Gastrocnemius medialis (tissue), 4 donors: ENCODE data around the gene DUS4L. TPM values are rescaled to one million over a fixed set of nuclear protein-coding genes. Genes with fewer than 3 reads are reported as not detected.
A peak's percentile ranks its signal among the peaks of the same experiment; 100 is the strongest.

Source experiments
- ATAC-seq, 2 donors: fragments of 150-250 bp; one replicate each; pipeline ENCODE4 v1.9.1; 2016
- DNase-seq, 2 donors: peaks; one replicate each; pipeline ENCODE4 v3.0.0-alpha.2; 2019
- H3K27ac ChIP-seq, 4 donors: fragments of 200-600 bp; sonication (generic); 1 replicate in 1 of 4; 2 replicates in 3 of 4; pipeline ENCODE4 v1.5.1; 2016 to 2018; ENCODE audit warnings: mild to moderate bottlenecking in 2 of 4, moderate library complexity in 1 of 4
- H3K27me3 ChIP-seq, 3 donors: fragments of 200-600 bp; sonication (generic) in 2 of 3; 1 replicate in 1 of 3; 2 replicates in 2 of 3; pipeline versions ENCODE4 v1.5.1 to v1.6.0; 2016 to 2019; ENCODE audit warnings: mild to moderate bottlenecking in 1 of 3, moderate library complexity in 1 of 3
- H3K36me3 ChIP-seq, 2 donors: fragments of 200-600 bp; sonication (generic) in 1 of 2; one replicate each; pipeline ENCODE4 v1.5.1; 2017 to 2018
- H3K4me1 ChIP-seq, 2 donors: fragments of 200-600 bp; sonication (generic) in 1 of 2; one replicate each; pipeline ENCODE4 v1.5.1; 2016 to 2017; ENCODE audit warnings: mild to moderate bottlenecking in 2 of 2
- H3K4me3 ChIP-seq, 4 donors: fragments of 200-600 bp; sonication (generic) in 3 of 4; 1 replicate in 1 of 4; 2 replicates in 3 of 4; pipeline ENCODE4 v1.5.1; 2016 to 2019; ENCODE audit warnings: mild to moderate bottlenecking in 2 of 4
- H3K9me3 ChIP-seq, 3 donors: fragments of 200-600 bp; sonication (generic) in 2 of 3; 1 replicate in 1 of 3; 2 replicates in 2 of 3; pipeline ENCODE4 v1.5.1; 2016 to 2019
- CTCF ChIP-seq, 5 experiments: fragments of 450-650 bp in 3 of 5; fragments of 200-600 bp in 2 of 5; sonication (generic) in 2 of 5; IDR thresholded peaks in 4 of 5; conservative IDR thresholded peaks in 1 of 5; 1 replicate in 4 of 5; 2 replicates in 1 of 5; pipeline ENCODE4 v1.5.1; 2016 to 2019; ENCODE audit warnings: antibody characterized with exemption in 5 of 5, mild to moderate bottlenecking in 3 of 5, moderate library complexity in 3 of 5
- POLR2A ChIP-seq, 2 donors: fragments of 450-650 bp; IDR thresholded peaks; one replicate each; pipeline ENCODE4 v1.6.1; 2017; ENCODE audit warnings: antibody characterized with exemption in 2 of 2, mild to moderate bottlenecking in 2 of 2, moderate library complexity in 2 of 2
- in situ Hi-C, 4 donors: fragments of 200-750 bp; cut with MboI; loops; one replicate each; pipeline versions ENCODE4 v1.15.0 to v1.8.0; 2017; ENCODE audit warnings: low sequenced_read_pairs in 4 of 4
- intact Hi-C: fragments of 100-400 bp; cut with DNase I; formaldehyde crosslinking; loops from one replicate; pipeline ENCODE4 v1.15.1; 2023; ENCODE audit warnings: low total_unique reads
- total RNA-seq, 4 donors: library from RNA; depleted of rRNA; stranded (reverse); fragments of >200 nt; gene quantifications; one replicate each; pipeline versions ENCODE4 v1.1.0 to v1.2.3, GENCODE V29; 2016

The DUS4L gene
- total RNA-seq, 4 donors from 2014 or later = 3.1 to 5.8 (median 3.6) TPM

GRCh38 chr7:107613439-107613838 lies 49.7 kb downstream of the DUS4L start:
- Histone ChIP-seq H3K27me3 (no peaks in the 10 kb centered on the region), H3K36me3 (peaks cover 0 to 37% of the 10 kb centered on the region in 2 donors), H3K9me3 (no peaks in the 10 kb centered on the region), H3K4me3 (no peak overlapping the region), H3K4me1 (peaks cover 15 to 27% of the 10 kb centered on the region in 2 donors), H3K27ac (no peak overlapping the region)
- DNase-seq = no peak
- in situ Hi-C loops (no loop called here), intact Hi-C loops (loop anchor here (5.0 kb wide), 1 partner anchor 51 kb away; the partner anchor contains the start of genes COG5 and DUS4L)
- no peak for ATAC-seq
- TF ChIP-seq CTCF (IDR thresholded peaks at IDR 0.05 in 4 of 5, conservative IDR thresholded peaks at IDR 0.05 in 1 of 5) (no peak), POLR2A (IDR thresholded peaks at IDR 0.05) (no peak)

- Histone ChIP-seq H3K27me3 (no peaks in the 10 kb centered on the region), H3K4me3 (no peak overlapping the region), H3K27ac (peak overlapping the region in 1 of 4 donors; percentile 17), H3K4me1 (peaks cover 15 to 27% of the 10 kb centered on the region in 2 donors), H3K36me3 (peaks cover 0 to 37% of the 10 kb centered on the region in 2 donors), H3K9me3 (no peaks in the 10 kb centered on the region)
- in situ Hi-C loops (no loop called here), intact Hi-C loops (loop anchor here (5.0 kb wide), 1 partner anchor 52 kb away; the partner anchor contains the start of genes COG5 and DUS4L)
- ATAC-seq (no peak), DNase-seq (no peak)
- TF ChIP-seq CTCF (IDR thresholded peaks at IDR 0.05 in 4 of 5, conservative IDR thresholded peaks at IDR 0.05 in 1 of 5) (no peak), POLR2A (IDR thresholded peaks at IDR 0.05) (no peak)
Observed at GRCh38 chr7:107613948-107614347, 50.2 kb downstream of the DUS4L start.

GRCh38 chr7:107614425-107614824 lies 50.7 kb downstream of the DUS4L start:
- intact Hi-C loops = loop anchor here (5.0 kb wide), 1 partner anchor 52 kb away; the partner anchor contains the start of genes COG5 and DUS4L
- no peak overlapping the region for H3K27ac ChIP-seq
- ATAC-seq = peak in 1 of 2 donors; percentile 40
- H3K4me1 ChIP-seq = peaks cover 15 to 27% of the 10 kb centered on the region in 2 donors
- in situ Hi-C loops = no loop called here
- TF ChIP-seq POLR2A (IDR thresholded peaks at IDR 0.05) (no peak), CTCF (IDR thresholded peaks at IDR 0.05 in 4 of 5, conservative IDR thresholded peaks at IDR 0.05 in 1 of 5) (no peak)
- no peak overlapping the region for H3K4me3 ChIP-seq
- no peaks in the 10 kb centered on the region for H3K27me3 ChIP-seq
- H3K36me3 ChIP-seq = peaks cover 0 to 37% of the 10 kb centered on the region in 2 donors
- DNase-seq = no peak
- H3K9me3 ChIP-seq = no peaks in the 10 kb centered on the region

GRCh38 chr7:107615910-107616680 lies 52.3 kb downstream of the DUS4L start:
- no peak for TF ChIP-seq POLR2A (IDR thresholded peaks at IDR 0.05)
- H3K27me3 ChIP-seq = no peaks in the 10 kb centered on the region
- no peak overlapping the region for H3K4me3 ChIP-seq
- peaks cover 0 to 13% of the 10 kb centered on the region in 2 donors for H3K4me1 ChIP-seq
- in situ Hi-C loops = no loop called here
- intact Hi-C loops = no loop called here
- no peaks in the 10 kb centered on the region for H3K9me3 ChIP-seq
- H3K27ac ChIP-seq = no peak overlapping the region
- no peak for DNase-seq
- no peak for ATAC-seq
- peaks cover 0 to 44% of the 10 kb centered on the region in 2 donors for H3K36me3 ChIP-seq

- H3K9me3 ChIP-seq = no peaks in the 10 kb centered on the region
- no peak overlapping the region for H3K27ac ChIP-seq
- TF ChIP-seq CTCF (IDR thresholded peaks at IDR 0.05 in 4 of 5, conservative IDR thresholded peaks at IDR 0.05 in 1 of 5) = no peak
- no peak for TF ChIP-seq POLR2A (IDR thresholded peaks at IDR 0.05)
- H3K4me1 ChIP-seq = no peaks in the 10 kb centered on the region
- H3K36me3 ChIP-seq = peaks cover 0 to 18% of the 10 kb centered on the region in 2 donors
- H3K4me3 ChIP-seq = no peak overlapping the region
- in situ Hi-C loops = no loop called here
- DNase-seq (no peak), ATAC-seq (no peak)
- H3K27me3 ChIP-seq = no peaks in the 10 kb centered on the region
- intact Hi-C loops = no loop called here
Observed at GRCh38 chr7:107622429-107622828, 58.7 kb downstream of the DUS4L start.
